Hematopoietic multipotent progenitor cell treated with erythropoietin and hydrocortisone succinate and interleukin-3 and kit ligand, for 8 days (in vitro differentiated cells): Measurements from ENCODE around the gene CAMK2G.
"Not testable (repeated sequence)": the region's sequence is repeated elsewhere in the genome, so short reads cannot be mapped to it uniquely, and the experiment has no call there.

Experiments used
- DNase-seq: peaks from one replicate; pipeline ENCODE4 v3.0.0-alpha.2; 2015

Gene CAMK2G

DNA sequence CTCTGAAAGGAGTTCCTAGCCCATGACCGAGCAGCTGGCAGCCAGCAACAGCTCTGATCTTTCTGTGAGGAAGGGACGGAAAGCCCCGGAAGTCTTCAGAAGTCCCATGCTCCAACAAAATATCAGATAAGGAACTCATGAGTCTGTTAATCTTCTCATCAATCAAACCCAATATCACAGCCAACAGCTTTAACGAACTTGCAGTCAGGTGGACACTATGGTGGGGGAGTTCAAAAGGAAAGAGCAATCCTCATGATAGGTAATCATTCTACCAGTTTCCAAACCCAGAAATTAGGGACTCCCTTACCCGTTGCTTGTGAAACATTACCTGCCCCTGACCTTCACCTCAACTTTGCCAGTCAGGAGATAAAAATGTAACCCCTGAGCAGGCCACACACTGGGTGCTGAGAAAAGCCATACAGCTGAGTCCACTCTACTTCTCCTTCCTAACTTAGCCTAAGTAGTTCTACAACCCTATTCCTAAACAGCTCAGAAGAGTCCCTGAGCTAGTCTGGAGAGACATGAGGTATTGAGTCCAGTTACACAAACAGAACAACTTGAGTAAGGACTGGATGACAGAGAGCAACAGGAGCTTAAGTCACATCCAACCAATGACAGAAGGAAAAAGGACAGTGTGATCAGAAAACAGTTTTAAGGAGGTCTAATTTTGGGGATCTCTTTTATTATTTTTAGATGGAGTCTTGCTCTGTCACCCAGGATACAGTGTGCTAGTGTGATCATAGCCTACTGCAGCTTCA is 65.1 kb downstream of the CAMK2G start:
- no peak for DNase-seq

DNA sequence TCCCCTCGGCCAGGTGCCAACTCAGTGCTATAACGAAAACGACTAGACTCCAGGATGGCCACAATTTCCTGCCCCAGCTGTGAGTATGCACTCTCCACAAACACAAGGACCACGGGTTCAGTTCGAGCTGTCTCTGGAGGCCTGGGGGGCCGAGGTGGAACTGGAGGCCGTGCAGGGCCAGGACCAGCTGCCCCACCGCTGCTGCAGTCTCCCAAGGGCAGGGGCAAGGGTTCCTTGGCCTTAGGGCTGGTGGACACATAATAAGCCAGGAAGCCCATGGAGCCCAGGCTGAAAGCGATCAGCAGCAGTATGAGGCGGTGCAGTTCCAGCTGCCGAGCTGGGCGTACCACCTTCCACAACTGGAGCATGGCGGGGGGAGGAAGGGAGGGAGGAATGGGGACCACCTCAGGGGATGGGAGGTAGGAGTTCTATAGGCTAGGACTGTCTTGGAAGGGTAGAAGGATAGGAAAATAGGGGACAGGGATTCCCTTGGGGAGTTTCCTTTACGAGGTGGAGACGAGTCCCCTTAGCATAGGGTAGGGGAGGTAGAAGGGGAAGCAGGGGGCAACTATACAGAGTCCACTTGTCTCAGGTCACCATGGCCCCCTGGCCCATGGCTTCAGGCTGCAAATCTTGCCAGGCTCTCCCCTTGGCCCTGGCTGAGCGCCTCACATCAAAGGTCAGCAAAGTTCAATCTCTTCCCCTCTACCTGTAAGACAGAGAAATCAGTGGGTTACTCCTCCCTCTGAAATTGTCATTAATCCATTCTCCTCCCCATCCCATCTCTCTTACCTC is 66.1 kb downstream of the CAMK2G start:
- DNase-seq = no peak

DNA sequence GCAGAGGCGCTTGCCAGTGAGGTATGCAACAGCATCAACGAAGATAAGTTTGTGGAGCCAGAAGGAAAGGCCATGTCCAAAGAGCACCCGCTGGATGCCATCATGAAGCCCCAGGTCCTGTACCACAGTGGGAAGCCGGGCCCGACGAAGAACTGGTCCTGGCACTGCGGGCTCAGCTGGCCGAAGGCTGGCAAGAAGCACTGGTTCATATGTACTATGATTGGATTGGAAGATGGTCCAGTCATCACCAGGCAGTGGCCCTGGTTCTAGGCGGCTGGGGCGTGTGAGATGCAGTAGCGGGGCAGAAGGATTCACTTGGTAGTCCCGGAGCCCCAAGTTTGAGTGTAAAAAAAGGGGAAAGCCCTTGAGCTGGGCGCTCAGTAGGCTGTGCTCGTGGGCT is 66.9 kb downstream of the CAMK2G start:
- DNase-seq = no peak

DNA sequence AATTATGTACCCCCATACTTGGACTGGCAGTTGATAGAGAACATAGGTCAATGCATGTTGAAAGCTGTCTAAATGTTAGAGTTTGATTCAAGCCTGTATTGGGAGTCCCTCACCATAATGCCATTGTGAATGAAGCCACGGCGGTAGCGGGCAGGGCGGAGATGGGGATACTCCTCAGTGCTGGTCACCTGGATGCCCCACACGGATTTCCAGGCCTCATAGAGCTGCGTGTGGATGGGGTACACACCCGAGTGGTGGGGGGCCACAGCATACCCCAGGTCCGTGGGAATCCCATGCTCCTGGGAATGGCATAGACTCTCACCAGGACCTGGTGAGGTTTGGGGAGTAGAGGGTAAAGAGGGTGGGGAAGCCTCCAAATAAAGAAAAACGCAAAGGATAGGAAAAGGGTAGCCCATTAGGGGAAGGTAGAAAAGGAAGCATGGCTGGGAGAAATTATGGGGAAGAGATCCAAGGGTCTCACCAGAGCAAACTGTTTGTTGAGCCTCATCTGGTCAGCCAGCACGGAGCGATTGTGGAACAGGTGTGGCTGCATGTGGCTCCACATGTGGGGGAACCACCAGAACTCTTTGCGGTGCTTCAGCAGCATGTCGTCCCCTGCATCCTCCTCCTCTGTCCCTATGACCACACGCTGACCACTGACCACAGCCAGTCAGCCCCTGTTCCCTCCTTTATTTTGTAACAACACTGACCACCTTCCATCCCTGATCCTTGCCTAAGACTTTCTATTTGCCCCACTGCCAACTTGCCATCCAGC is 68.0 kb downstream of the CAMK2G start:
- DNase-seq = no peak

- no peak for DNase-seq
These were observed 70.6 kb downstream of the CAMK2G start for GRCh38 chr10:73803680-73804286.

DNA sequence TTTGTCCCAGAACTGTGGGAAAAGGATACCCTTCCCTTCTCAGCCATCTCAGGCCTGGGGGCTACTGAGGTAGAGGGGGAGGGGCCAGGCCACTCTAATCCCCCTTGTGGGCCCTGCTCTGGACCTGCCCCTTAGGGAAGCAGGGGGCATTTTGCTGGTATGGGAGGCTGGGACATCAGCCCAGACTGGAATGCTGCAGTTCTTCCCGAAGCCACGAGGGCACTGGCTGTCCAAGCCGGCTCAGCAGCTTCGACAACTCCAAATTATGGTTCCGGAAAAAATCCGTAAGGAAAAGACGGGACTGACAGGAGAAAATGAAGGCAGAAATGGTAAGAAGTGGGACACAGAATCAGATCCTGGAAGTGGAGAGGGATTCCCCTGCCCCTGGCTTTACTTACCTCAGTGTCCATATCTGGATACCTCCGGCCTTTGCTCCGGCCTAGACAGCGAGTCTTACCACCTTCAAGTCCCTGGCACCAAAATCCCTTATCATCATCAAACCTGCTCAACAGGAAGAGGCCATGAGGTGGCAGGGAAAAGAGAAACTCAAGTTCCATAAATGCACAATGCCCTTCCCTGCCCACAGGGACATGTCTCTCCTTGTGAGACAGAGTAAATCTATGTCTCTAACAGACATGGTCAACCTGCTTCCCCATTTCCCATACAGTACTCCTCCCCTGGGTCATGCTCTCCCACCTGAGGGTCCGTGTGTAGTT is 71.9 kb downstream of the CAMK2G start:
- DNase-seq = no peak

GRCh38 chr10:73801253-73801590 is 73.1 kb downstream of the CAMK2G start:
- DNase-seq = no peak

DNA sequence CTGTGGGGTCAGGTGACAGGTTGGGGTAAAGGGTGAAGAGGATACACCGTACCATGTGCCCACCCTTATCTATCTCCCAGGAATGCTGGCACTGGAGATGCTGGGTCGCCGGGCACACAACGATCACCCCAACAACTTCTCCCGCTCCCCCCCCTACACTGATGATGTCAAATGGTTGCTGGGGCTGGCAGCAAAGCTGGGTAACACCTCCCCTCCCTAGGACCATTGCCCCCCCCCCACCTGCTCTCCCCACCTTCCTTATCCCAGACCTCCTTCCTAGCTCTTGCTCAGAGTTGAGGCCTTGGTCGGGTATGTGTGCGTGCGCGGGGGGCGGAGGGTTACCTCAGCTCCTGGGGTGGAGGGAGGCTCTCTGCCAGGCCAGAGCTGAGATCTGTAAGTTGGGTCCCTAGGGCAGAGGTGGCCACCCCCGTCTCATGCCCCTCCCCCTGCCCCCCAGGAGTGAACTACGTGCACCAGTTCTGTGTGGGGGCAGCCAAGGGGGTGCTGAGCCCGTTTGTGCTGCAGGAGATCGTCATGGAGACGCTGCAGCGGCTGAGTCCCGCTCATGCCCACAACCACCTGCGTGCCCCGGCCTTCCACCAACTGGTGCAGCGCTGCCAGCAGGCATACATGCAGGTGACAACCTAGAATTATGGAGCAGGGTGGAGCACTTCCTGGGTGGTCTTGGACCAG is 73.6 kb downstream of the CAMK2G start:
- no peak for DNase-seq

GRCh38 chr10:73799899-73800559 is 74.3 kb downstream of the CAMK2G start:
- DNase-seq = no peak

- no peak for DNase-seq
These were observed 75.3 kb downstream of the CAMK2G start for GRCh38 chr10:73798927-73799560.

DNA sequence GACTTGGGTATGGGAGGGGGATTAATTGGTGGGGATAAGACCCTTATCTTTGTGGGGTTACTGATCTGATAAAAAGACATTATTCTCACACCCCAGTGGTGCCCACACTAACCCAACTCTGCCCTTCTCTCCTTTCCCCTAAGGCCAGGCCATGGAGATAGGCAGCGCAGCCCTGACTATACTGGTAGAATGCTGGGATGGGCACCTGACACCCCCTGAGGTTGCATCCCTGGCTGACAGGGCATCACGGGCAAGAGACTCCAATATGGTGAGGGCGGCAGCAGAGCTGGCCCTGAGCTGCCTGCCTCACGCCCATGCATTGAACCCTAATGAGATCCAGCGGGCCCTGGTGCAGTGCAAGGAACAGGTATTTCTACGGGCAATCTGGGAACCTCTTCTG is 76.3 kb downstream of the CAMK2G start:
- DNase-seq = no peak

- no peak for DNase-seq
These were observed 76.9 kb downstream of the CAMK2G start for GRCh38 chr10:73797324-73798025.

GRCh38 chr10:73796766-73797165 is 77.6 kb downstream of the CAMK2G start:
- no peak for DNase-seq

- not testable (repeated sequence) for DNase-seq
These were observed 78.3 kb downstream of the CAMK2G start for GRCh38 chr10:73796035-73796434.

- DNase-seq = not testable (repeated sequence)
These were observed 78.9 kb downstream of the CAMK2G start for GRCh38 chr10:73795491-73795890.

GRCh38 chr10:73793456-73793855 is 80.9 kb downstream of the CAMK2G start:
- DNase-seq = no peak

GRCh38 chr10:73791871-73792400 is 82.4 kb downstream of the CAMK2G start:
- DNase-seq = no peak

- DNase-seq = no peak
These were observed 83.3 kb downstream of the CAMK2G start for GRCh38 chr10:73790886-73791625.

- no peak for DNase-seq
These were observed 84.7 kb downstream of the CAMK2G start for GRCh38 chr10:73789659-73790055.
